RWPE1 (cell line): ENCODE results near the gene TMEM150B.

Experiments used
- CTCF ChIA-PET: fragments of 350-600 bp; sonication (Branson Sonifier 250); formaldehyde crosslinking; extraction: SDS; loops from one replicate; lab custom pipeline; 2021; lab: Yijun Ruan, JAX
- POLR2A ChIA-PET: fragments of 400-600 bp; formaldehyde crosslinking; extraction: SDS; loops from one replicate; lab custom pipeline; 2020; ENCODE audit warnings: antibody characterized with exemption; ENCODE audit not compliant: low non-redundant PET; lab: Yijun Ruan, JAX
- DNase-seq: peaks from one replicate; pipeline ENCODE4 v3.0.0; 2012; ENCODE audit warnings: low spot score
- H3K27ac ChIP-seq: fragments of 450-650 bp; 2 replicates; pipeline ENCODE4 v1.5.1; 2017
- CTCF ChIP-seq: fragments of 450-650 bp; conservative IDR thresholded peaks from 2 replicates; pipeline ENCODE4 v1.5.1; 2017; ENCODE audit warnings: low read depth, mild to moderate bottlenecking

The TMEM150B gene

DNA sequence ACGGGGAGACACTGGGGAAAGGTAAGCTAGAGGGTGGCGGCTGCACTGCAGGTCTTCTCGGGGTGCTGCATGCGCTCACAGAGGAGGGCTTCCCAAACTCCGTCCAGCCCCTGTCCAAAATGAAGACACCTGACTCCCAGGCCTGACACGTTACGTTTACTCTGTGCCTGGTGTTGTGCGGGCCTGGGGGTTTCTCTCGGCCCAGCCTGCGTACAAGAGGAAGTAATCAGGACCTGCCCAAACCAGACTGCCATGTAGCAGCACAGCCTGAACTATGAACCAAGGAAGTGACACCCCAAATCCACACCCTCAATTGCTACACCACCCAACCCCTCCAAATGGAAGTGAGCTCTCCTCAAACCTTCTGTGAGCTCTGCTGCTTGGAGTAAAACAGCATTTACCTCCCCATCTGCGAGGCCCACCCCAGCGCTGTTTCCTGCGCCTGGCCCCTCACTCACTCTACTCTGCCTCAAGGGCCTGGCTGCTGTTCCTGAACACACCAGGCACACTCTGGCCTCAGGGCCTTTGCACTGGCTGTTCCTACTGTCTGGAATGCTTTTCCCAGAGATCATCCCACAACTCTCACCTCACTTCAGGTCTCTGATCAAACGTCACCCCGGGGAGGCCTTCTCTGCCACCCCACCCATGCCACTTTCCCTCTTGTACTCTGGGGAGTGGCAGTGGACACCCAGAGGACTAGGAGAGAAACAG, 48.3 kb downstream of the TMEM150B start:
- no peak for DNase-seq
- H3K27ac ChIP-seq = peak overlapping the region; percentile 2; the same call in 1 of the 2 replicates
- ChIA-PET POLR2A (no interaction called here), CTCF (interaction anchor here (0.6 to 1.7 kb wide), 2 partner anchors 15 to 56 kb away, joined by 5 read pairs; no protein-coding TSS in a partner anchor)
- TF ChIP-seq CTCF = no peak

GRCh38 chr19:55275851-55276719, 49.1 kb downstream of the TMEM150B start:
- CTCF ChIA-PET = interaction anchor here (0.6 to 1.7 kb wide), 2 partner anchors 16 to 55 kb away, joined by 5 read pairs; no protein-coding TSS in a partner anchor
- TF ChIP-seq CTCF = no peak
- H3K27ac ChIP-seq = peak overlapping the region; percentile 2; the same call in 1 of the 2 replicates
- POLR2A ChIA-PET = interaction anchor here (0.7 kb wide), 1 partner anchor 187 kb away, joined by 6 read pairs; no protein-coding TSS in a partner anchor
- DNase-seq = no peak

DNA sequence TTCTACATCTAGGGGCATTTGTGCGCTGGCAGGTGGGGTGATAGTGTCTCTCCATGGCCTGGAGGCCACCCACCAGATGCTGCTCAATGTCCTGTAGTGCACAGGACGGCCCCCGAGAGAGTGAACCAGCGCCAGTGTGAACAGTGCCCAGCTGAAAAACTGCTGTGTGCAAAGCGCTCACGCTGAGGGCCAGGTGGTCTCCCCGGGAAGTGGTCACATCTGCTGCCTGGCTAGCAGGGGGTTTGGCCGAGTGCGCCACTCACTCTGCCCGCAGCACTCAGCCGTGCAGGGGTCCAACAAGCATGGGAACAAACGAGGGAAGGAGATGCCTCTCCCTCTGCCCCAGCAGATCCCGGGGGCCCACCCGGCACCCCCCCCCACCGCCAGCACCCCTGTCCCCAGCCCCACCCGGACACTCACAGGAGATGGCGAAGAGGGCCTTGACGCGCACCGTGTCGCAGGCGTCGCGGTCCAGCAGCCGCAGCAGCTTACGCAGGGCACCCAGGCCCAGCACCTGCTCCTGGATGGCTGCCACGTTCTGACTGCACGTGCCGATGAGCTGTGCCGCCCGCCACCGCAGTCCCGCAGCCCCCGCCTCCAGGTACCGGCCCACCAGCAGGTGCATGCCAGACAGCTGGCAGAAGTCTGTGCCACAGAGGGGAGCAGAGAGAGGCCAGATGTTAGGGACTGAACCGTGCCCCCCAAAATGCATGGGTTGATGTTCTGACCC, 51.0 kb downstream of the TMEM150B start:
- ChIA-PET CTCF (no interaction called here), POLR2A (no interaction called here)
- TF ChIP-seq CTCF = no peak
- H3K27ac ChIP-seq = no peak overlapping the region
- no peak for DNase-seq

- CTCF ChIA-PET = interaction anchor here (0.6 kb wide), 1 partner anchor 137 kb away, joined by 3 read pairs; no protein-coding TSS in a partner anchor
- no peak for TF ChIP-seq CTCF
- POLR2A ChIA-PET = no interaction called here
- H3K27ac ChIP-seq = no peak overlapping the region
- no peak for DNase-seq
Measured at GRCh38 chr19:55272142-55272541, 53.0 kb downstream of the TMEM150B start.

DNA sequence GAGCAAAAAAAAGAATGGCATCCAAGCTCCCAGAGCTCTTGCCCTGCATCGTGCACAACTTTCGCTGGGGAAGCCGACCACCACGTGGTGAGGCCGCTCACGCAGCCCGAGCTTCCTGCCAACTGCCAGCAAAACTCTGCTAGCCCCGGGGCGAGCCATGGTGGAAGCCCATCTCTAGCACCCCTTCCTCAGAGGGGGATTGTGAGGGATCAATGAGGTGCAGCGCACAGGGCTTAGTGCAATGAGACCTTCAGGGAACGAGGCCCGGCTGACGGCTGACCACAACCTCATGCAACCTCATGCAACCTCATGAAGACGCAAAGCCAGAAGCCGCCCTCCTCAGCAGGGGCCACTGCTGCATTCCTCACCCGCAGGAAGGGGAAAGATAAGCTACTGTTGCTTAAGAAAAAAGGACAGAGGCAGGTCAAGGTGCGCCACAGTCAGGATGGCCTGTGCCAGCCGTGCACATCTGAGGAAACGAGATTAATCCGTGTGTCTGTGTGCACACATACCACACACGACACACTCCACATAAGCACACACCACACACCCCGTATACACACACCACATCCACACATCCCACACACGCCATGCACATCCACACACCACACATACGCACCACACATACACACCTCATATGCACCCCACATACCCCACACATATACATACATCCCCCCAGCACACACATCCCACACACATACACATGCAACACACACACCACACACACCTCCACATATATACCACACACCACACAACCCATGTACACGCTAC, 54.8 kb downstream of the TMEM150B start:
- no peak for TF ChIP-seq CTCF
- no peak for DNase-seq
- H3K27ac ChIP-seq = no peak overlapping the region
- CTCF ChIA-PET = no interaction called here
- POLR2A ChIA-PET = no interaction called here
